ENCODE measurements around the gene GPR78. TPM values are rescaled to one million over a fixed set of nuclear protein-coding genes. Genes with fewer than 3 reads are reported as not detected.

Gene GPR78
- total and polyA plus RNA-seq, 2 of the 4 experiments (the other 2 are of a cell fraction): under 0.01 to 0.10 TPM

DNA sequence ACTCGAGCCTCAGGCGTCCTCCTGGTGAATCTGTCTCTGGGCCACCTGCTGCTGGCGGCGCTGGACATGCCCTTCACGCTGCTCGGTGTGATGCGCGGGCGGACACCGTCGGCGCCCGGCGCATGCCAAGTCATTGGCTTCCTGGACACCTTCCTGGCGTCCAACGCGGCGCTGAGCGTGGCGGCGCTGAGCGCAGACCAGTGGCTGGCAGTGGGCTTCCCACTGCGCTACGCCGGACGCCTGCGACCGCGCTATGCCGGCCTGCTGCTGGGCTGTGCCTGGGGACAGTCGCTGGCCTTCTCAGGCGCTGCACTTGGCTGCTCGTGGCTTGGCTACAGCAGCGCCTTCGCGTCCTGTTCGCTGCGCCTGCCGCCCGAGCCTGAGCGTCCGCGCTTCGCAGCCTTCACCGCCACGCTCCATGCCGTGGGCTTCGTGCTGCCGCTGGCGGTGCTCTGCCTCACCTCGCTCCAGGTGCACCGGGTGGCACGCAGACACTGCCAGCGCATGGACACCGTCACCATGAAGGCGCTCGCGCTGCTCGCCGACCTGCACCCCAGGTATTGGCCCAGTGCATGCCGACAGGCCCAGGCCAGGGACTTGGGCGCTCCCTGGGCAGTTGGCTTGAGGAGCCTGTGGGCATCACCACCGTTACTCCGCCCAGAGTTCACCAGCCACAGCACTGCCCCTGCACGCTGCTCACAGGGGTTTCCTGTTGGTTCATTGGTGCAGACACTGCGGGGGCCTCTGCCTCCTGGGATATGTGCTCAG lies 1.1 kb downstream of the GPR78 start (continued):
- TF ChIP-seq CHD1 (IDR thresholded peaks at IDR 0.05; ENCODE audit: low read depth, low read length): no peak

DNA sequence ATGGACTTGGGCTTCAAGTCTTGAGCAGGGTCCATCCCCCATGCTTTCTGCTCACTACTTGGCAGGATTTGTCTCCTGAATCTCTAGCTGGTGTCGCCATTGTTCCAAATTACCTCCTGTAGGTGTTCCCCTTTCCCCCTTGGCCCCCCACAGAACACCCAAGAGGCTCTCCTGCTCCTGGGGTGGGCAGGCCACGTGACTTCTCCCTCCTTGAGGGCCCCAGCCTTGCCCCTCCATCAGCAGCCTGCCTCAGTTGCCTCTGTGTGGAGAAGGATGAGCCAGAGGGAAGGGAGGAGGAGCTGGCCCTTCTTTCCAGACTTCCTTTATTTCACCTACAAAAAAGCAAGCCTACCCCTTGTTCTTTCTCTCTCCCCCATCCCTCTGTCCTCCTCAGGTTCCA lies 1.8 kb downstream of the GPR78 start:
- Histone ChIP-seq H3K4me2 (ENCODE audit: low read depth, low read length) (no peak overlapping the region), H3K14ac (replicated peaks; ENCODE audit: low read depth, low read length) (no peak overlapping the region), H2BK120ac (ENCODE audit: low read depth, low read length) (no peak overlapping the region), H3K9ac (ENCODE audit: low read depth, low read length) (no peak overlapping the region), H3K18ac (ENCODE audit: low read depth, low read length) (no peak overlapping the region), H4K20me1 (ENCODE audit: insufficient read depth, low read length) (no peaks in the 10 kb centered on the region; the same call in 1 of the 2 replicates), H4K5ac (ENCODE audit: low read depth, low read length) (no peak overlapping the region), H2BK15ac (ENCODE audit: low read depth, low read length) (no peak overlapping the region), H3K23ac (ENCODE audit: low read depth, low read length) (no peak overlapping the region), H2AK9ac (replicated peaks; ENCODE audit: low read depth, low read length, poor library complexity) (no peak overlapping the region), H3K4me1 (ENCODE audit: control insufficient read depth, insufficient read depth, low read length) (no peaks in the 10 kb centered on the region), H3K36me3 (ENCODE audit: control insufficient read depth, insufficient read depth, low read length) (no peaks in the 10 kb centered on the region), H3K9me1 (ENCODE audit: insufficient read depth, low read length) (no peaks in the 10 kb centered on the region), H2BK20ac (ENCODE audit: low read depth, low read length) (no peak overlapping the region), H3K56ac (ENCODE audit: extremely low read depth, insufficient read depth, low read length) (no peak overlapping the region), H2BK5ac (ENCODE audit: low read depth, low read length, poor library complexity, severe bottlenecking) (no peak overlapping the region), H4K91ac (ENCODE audit: insufficient read depth, low read depth, low read length) (no peak overlapping the region), H4K8ac (ENCODE audit: low read depth in 2 of 2, low read length in 2 of 2) (no peak overlapping the region), H3K4me3 (ENCODE audit: insufficient read depth, low read depth, low read length) (no peak overlapping the region), H3K79me1 (ENCODE audit: low read depth in 1 of 2, low read length in 2 of 2) (no peaks in the 10 kb centered on the region), H3K4ac (ENCODE audit: low read depth, low read length) (no peak overlapping the region), H3K27ac (ENCODE audit: insufficient read depth, low read length) (no peak overlapping the region), H2AK5ac (ENCODE audit: low read depth, low read length) (no peak overlapping the region), H3K27me3 (ENCODE audit: control insufficient read depth, insufficient read depth, low read length) (peaks cover 76% of the 10 kb centered on the region), H3K9me3 (ENCODE audit: control insufficient read depth, insufficient read depth, low read length) (no peaks in the 10 kb centered on the region; the same call in 1 of the 2 replicates), H2AFZ (replicated peaks; ENCODE audit: low read length, poor library complexity) (no peak overlapping the region)
- no peak for DNase-seq
- TF ChIP-seq MAFK (IDR thresholded peaks at IDR 0.05; ENCODE audit: low read depth, low read length) (no peak), NFE2L2 (IDR thresholded peaks at IDR 0.05; ENCODE audit: low read depth, low read length) (no peak), CEBPB (IDR thresholded peaks at IDR 0.05; ENCODE audit: low read depth, low read length) (no peak), BHLHE40 (IDR thresholded peaks at IDR 0.05; ENCODE audit: low read depth, low read length) (no peak)
- WGBS, 2 experiments (ENCODE audit: extremely low coverage in 2 of 2, insufficient read length in 1 of 2): no CpG with 5 or more reads among the region's 2 CpGs
- ATAC-seq (ENCODE audit: low read depth): no peak
- no TSS peak for BruUV-seq (replicated peaks)
- dilution Hi-C loops (cut with HindIII; ENCODE audit: low sequenced_read_pairs, unreplicated experiment) (no loop called here), in situ Hi-C loops (cut with MboI; ENCODE audit: low sequenced_read_pairs) (no loop called here), intact Hi-C loops (cut with micrococcal nuclease) (no loop called here)
- ChIA-PET CTCF (no interaction called here), POLR2A (ENCODE audit: unreplicated experiment) (no interaction called here)

Data from IMR-90 (cell line).